ENCODE measurements around the gene PATJ.

- TF ChIP-seq ZFP3 (CRISPR knock-in tag; IDR thresholded peaks at IDR 0.05): no peak
- TF ChIP-seq RARB (CRISPR knock-in tag; IDR thresholded peaks at IDR 0.05): no peak
- no peak for TF ChIP-seq ZNF565 (CRISPR knock-in tag; conservative IDR thresholded peaks at IDR 0.05; ENCODE audit: low read depth)
- TF ChIP-seq ZFP30 (CRISPR knock-in tag; IDR thresholded peaks at IDR 0.05): no peak
- no peak for TF ChIP-seq CSRNP3 (CRISPR knock-in tag; IDR thresholded peaks at IDR 0.05)
- no peak for TF ChIP-seq ISL1 (CRISPR knock-in tag; IDR thresholded peaks at IDR 0.05)
- TF ChIP-seq PATZ1 (CRISPR knock-in tag; IDR thresholded peaks at IDR 0.05; ENCODE audit: borderline replicate concordance): no peak
- no peak for TF ChIP-seq TCF4 (CRISPR knock-in tag; IDR thresholded peaks at IDR 0.05; ENCODE audit: borderline replicate concordance)
- TF ChIP-seq ARNTL (CRISPR knock-in tag; IDR thresholded peaks at IDR 0.05; ENCODE audit: borderline replicate concordance, low read depth): no peak
- no peak for TF ChIP-seq TSHZ2 (CRISPR knock-in tag; IDR thresholded peaks at IDR 0.05)
- TF ChIP-seq POU6F1 (CRISPR knock-in tag; IDR thresholded peaks at IDR 0.05; ENCODE audit: borderline replicate concordance, low read depth): no peak
- TF ChIP-seq ZNF8 (CRISPR knock-in tag; IDR thresholded peaks at IDR 0.05): no peak
- no peak for TF ChIP-seq CREB5 (CRISPR knock-in tag; IDR thresholded peaks at IDR 0.05; ENCODE audit: low read depth)
Observed at GRCh38 chr1:61825393-61825792, 83.1 kb downstream of the PATJ start.
